HEK293 (cell line): Measurements from ENCODE around the gene TDRKH.

Source experiments
- BCL11A ChIP-seq: fragments of 450-650 bp; formaldehyde crosslinking; IDR thresholded peaks from 2 replicates; pipeline ENCODE4 v1.5.1; 2016; ENCODE audit warnings: low read depth, missing biosample characterization, missing genetic modification characterization
- ELK4 ChIP-seq: IDR thresholded peaks from 2 replicates; pipeline ENCODE4 v1.6.1; 2011; ENCODE audit warnings: mild to moderate bottlenecking, low read depth, low read length, borderline replicate concordance
- GFI1B ChIP-seq: fragments of 450-650 bp; formaldehyde crosslinking; IDR thresholded peaks from 2 replicates; pipeline ENCODE4 v1.5.1; 2016; ENCODE audit warnings: missing biosample characterization, missing genetic modification characterization
- GLIS1 ChIP-seq: fragments of 450-650 bp; formaldehyde crosslinking; IDR thresholded peaks from 2 replicates; pipeline ENCODE4 v1.5.1; 2016; ENCODE audit warnings: missing biosample characterization, missing genetic modification characterization
- HOXA7 ChIP-seq: sonication (generic); formaldehyde crosslinking; IDR thresholded peaks from 2 replicates; pipeline ENCODE4 v1.8.1; 2022; ENCODE audit warnings: missing genetic modification reagents, borderline replicate concordance
- KLF10 ChIP-seq: fragments of 450-650 bp; IDR thresholded peaks from 2 replicates; pipeline ENCODE4 v1.5.1; 2018; ENCODE audit warnings: missing biosample characterization, mild to moderate bottlenecking, missing genetic modification characterization
- PRDM10 ChIP-seq: fragments of 450-650 bp; formaldehyde crosslinking; IDR thresholded peaks from 2 replicates; pipeline ENCODE4 v1.5.1; 2016; ENCODE audit warnings: missing biosample characterization, missing genetic modification characterization
- RBAK ChIP-seq: fragments of 450-650 bp; formaldehyde crosslinking; IDR thresholded peaks from 2 replicates; pipeline ENCODE4 v1.5.1; 2016; ENCODE audit warnings: missing biosample characterization, missing genetic modification characterization
- ZBTB17 ChIP-seq: fragments of 450-650 bp; formaldehyde crosslinking; IDR thresholded peaks from 2 replicates; pipeline ENCODE4 v1.5.1; 2016; ENCODE audit warnings: missing biosample characterization, missing genetic modification characterization
- ZEB2 ChIP-seq: fragments of 450-650 bp; formaldehyde crosslinking; IDR thresholded peaks from 2 replicates; pipeline ENCODE4 v1.5.1; 2016; ENCODE audit warnings: missing biosample characterization, missing genetic modification characterization
- ZFP3 ChIP-seq: fragments of 450-650 bp; formaldehyde crosslinking; IDR thresholded peaks from 2 replicates; pipeline ENCODE4 v1.5.1; 2016; ENCODE audit warnings: low read depth, missing biosample characterization, missing genetic modification characterization
- ZIC2 ChIP-seq: fragments of 450-650 bp; formaldehyde crosslinking; IDR thresholded peaks from 2 replicates; pipeline ENCODE4 v1.5.1; 2016; ENCODE audit warnings: missing biosample characterization, missing genetic modification characterization
- ZNF133 ChIP-seq: fragments of 450-650 bp; formaldehyde crosslinking; IDR thresholded peaks from 2 replicates; pipeline ENCODE4 v1.5.1; 2016; ENCODE audit warnings: missing biosample characterization, missing genetic modification characterization
- ZNF138 ChIP-seq: fragments of 450-650 bp; formaldehyde crosslinking; IDR thresholded peaks from 2 replicates; pipeline ENCODE4 v1.5.1; 2016; ENCODE audit warnings: missing biosample characterization, missing genetic modification characterization, borderline replicate concordance
- ZNF155 ChIP-seq: fragments of 450-650 bp; formaldehyde crosslinking; IDR thresholded peaks from 2 replicates; pipeline ENCODE4 v1.5.1; 2016; ENCODE audit warnings: missing biosample characterization, missing genetic modification characterization
- ZNF16 ChIP-seq: fragments of 450-650 bp; formaldehyde crosslinking; IDR thresholded peaks from 2 replicates; pipeline ENCODE4 v1.5.1; 2016; ENCODE audit warnings: low read depth, missing biosample characterization, missing genetic modification characterization
- ZNF175 ChIP-seq: fragments of 450-650 bp; formaldehyde crosslinking; IDR thresholded peaks from 2 replicates; pipeline ENCODE4 v1.5.1; 2016; ENCODE audit warnings: missing biosample characterization, missing genetic modification characterization
- ZNF202 ChIP-seq: fragments of 450-650 bp; formaldehyde crosslinking; IDR thresholded peaks from 2 replicates; pipeline ENCODE4 v1.5.1; 2016; ENCODE audit warnings: missing biosample characterization, missing genetic modification characterization, borderline replicate concordance
- ZNF341 ChIP-seq: fragments of 450-650 bp; formaldehyde crosslinking; IDR thresholded peaks from 2 replicates; pipeline ENCODE4; 2016; ENCODE audit warnings: low read depth, missing biosample characterization, missing genetic modification characterization
- ZNF350 ChIP-seq: fragments of 450-650 bp; formaldehyde crosslinking; IDR thresholded peaks from 2 replicates; pipeline ENCODE4 v1.5.0; 2017; ENCODE audit warnings: missing biosample characterization, mild to moderate bottlenecking, missing genetic modification characterization
- ZNF37A ChIP-seq: fragments of 450-650 bp; IDR thresholded peaks from 2 replicates; pipeline ENCODE4 v1.5.1; 2018; ENCODE audit warnings: missing biosample characterization, missing genetic modification characterization
- ZNF433 ChIP-seq: fragments of 450-650 bp; formaldehyde crosslinking; IDR thresholded peaks from 2 replicates; pipeline ENCODE4 v1.5.1; 2016; ENCODE audit warnings: missing biosample characterization, missing genetic modification characterization, low read depth
- ZNF560 ChIP-seq: fragments of 450-650 bp; formaldehyde crosslinking; IDR thresholded peaks from 2 replicates; pipeline ENCODE4 v1.5.1; 2017; ENCODE audit warnings: missing biosample characterization, missing genetic modification characterization, borderline replicate concordance
- ZNF596 ChIP-seq: fragments of 450-650 bp; IDR thresholded peaks from 2 replicates; pipeline ENCODE4 v1.5.0; 2018; ENCODE audit warnings: missing biosample characterization, mild to moderate bottlenecking, missing genetic modification characterization, moderate library complexity
- ZNF600 ChIP-seq: fragments of 450-650 bp; formaldehyde crosslinking; IDR thresholded peaks from 2 replicates; pipeline ENCODE4 v1.5.1; 2016; ENCODE audit warnings: missing biosample characterization, missing genetic modification characterization
- ZNF626 ChIP-seq: fragments of 450-650 bp; sonication (Bioruptor Pico); formaldehyde crosslinking; IDR thresholded peaks from 2 replicates; pipeline ENCODE4 v1.5.1; 2018; ENCODE audit warnings: missing biosample characterization, missing genetic modification characterization, inconsistent platforms
- ZNF654 ChIP-seq: fragments of 450-650 bp; formaldehyde crosslinking; IDR thresholded peaks from 2 replicates; pipeline ENCODE4 v1.5.1; 2016; ENCODE audit warnings: low read depth, missing biosample characterization, missing genetic modification characterization
- ZNF747 ChIP-seq: fragments of 450-650 bp; formaldehyde crosslinking; IDR thresholded peaks from 2 replicates; pipeline ENCODE4 v1.5.1; 2016; ENCODE audit warnings: missing biosample characterization, missing genetic modification characterization
- ZNF768 ChIP-seq: fragments of 450-650 bp; formaldehyde crosslinking; IDR thresholded peaks from 2 replicates; pipeline ENCODE4 v1.5.1; 2018; ENCODE audit warnings: missing biosample characterization, mild to moderate bottlenecking, missing genetic modification characterization
- ZNF791 ChIP-seq: fragments of 450-650 bp; formaldehyde crosslinking; IDR thresholded peaks from 2 replicates; pipeline ENCODE4 v1.5.1; 2016; ENCODE audit warnings: missing biosample characterization, missing genetic modification characterization
- ZNF792 ChIP-seq: fragments of 450-650 bp; formaldehyde crosslinking; IDR thresholded peaks from 2 replicates; pipeline ENCODE4 v1.5.1; 2016; ENCODE audit warnings: missing biosample characterization, missing genetic modification characterization
- TF ChIP-seq, protein P1 (sequence below): sonication (generic); formaldehyde crosslinking; IDR thresholded peaks from 2 replicates; pipeline ENCODE4 v1.8.1; 2022; ENCODE audit warnings: mild to moderate bottlenecking, moderate library complexity, missing genetic modification reagents
- TF ChIP-seq, protein P2 (sequence below): fragments of 450-650 bp; formaldehyde crosslinking; IDR thresholded peaks from 2 replicates; pipeline ENCODE4 v1.5.1; 2016; ENCODE audit warnings: missing biosample characterization, missing genetic modification characterization

TDRKH gene

DNA sequence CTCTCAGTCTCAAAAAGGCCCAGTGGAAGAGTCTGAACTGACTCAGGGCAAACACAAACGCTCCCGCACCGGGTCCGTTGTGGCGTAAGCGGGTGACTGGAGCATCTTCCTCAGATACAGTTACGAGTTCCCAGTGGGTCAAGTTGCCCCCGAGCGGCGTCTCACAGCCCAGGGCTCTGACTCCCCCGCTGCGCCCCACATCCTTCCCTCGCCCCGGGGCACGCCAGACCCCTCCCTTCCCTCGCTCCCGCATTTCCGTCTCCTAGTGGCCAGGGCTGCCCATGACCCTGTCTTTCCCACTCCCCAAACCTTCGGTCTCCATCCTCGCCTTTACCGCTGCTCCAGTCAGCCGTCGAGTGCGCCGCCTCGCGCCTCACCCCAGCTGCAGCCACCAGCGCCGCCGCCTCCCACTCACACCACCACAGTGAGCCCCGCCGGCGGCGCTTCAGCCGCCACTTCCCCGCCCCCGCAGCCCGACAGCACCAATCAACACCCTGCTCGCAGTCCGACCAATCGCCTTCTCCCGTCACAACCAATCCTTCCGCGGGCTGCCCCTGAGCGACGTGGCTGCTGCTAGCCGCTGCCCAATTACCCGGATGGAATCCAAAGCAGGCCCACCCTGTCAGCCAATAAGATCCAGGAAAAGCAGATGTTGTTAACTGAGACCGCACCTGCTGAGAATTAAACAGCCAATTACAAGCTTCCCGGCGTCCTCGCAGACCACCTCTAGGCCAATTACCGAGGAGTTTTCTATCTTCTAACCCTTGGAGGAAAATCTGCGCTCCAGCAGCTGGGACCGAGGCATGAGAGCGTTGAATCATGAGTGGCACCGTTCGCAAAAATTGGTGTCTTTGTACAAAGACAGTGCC is at the start of gene TDRKH (continued):
- TF ChIP-seq ZNF747 (tag by site-specific recombination) (no peak), ZNF350 (tag by site-specific recombination) (no peak), HOXA7 (no peak), ZNF560 (tag by site-specific recombination) (no peak), ZNF341 (tag by site-specific recombination) (peak; percentile 48), ZNF155 (tag by site-specific recombination) (no peak), ZNF626 (tag by site-specific recombination) (no peak), GLIS1 (tag by site-specific recombination) (peak; percentile 92), ZNF433 (no peak), ZNF202 (tag by site-specific recombination) (no peak), ZNF16 (no peak), ZNF600 (tag by site-specific recombination) (peak; percentile 94), ZNF37A (tag by site-specific recombination) (no peak), BCL11A (tag by site-specific recombination) (0 out of 2 replicates have a peak, but pooled peaks have one; percentile 32), ZNF791 (tag by site-specific recombination) (no peak), GFI1B (tag by site-specific recombination) (no peak), ZNF792 (tag by site-specific recombination) (peak; percentile 85), ZNF175 (no peak), ZFP3 (tag by site-specific recombination) (no peak), KLF10 (tag by site-specific recombination) (0 out of 2 replicates have a peak, but pooled peaks have one; percentile 62), RBAK (no peak), ZNF596 (tag by site-specific recombination) (no peak), ZEB2 (tag by site-specific recombination) (peak; percentile 8; the same call in 1 of the 2 replicates), ZNF138 (tag by site-specific recombination) (no peak), ELK4 (no peak), ZNF133 (tag by site-specific recombination) (no peak), ZNF768 (tag by site-specific recombination) (no peak; the same call in 1 of the 2 replicates), PRDM10 (tag by site-specific recombination) (peak; percentile 86), ZNF654 (tag by site-specific recombination) (no peak), ZBTB17 (tag by site-specific recombination) (peak; percentile 96), ZIC2 (tag by site-specific recombination) (peak; percentile 97)
- TF ChIP-seq, protein P1, sequence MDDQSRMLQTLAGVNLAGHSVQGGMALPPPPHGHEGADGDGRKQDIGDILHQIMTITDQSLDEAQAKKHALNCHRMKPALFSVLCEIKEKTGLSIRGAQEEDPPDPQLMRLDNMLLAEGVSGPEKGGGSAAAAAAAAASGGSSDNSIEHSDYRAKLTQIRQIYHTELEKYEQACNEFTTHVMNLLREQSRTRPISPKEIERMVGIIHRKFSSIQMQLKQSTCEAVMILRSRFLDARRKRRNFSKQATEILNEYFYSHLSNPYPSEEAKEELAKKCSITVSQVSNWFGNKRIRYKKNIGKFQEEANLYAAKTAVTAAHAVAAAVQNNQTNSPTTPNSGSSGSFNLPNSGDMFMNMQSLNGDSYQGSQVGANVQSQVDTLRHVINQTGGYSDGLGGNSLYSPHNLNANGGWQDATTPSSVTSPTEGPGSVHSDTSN (CRISPR knock-in tag) = peak; percentile 96; the same call in 1 of the 2 replicates
- TF ChIP-seq, protein P2, sequence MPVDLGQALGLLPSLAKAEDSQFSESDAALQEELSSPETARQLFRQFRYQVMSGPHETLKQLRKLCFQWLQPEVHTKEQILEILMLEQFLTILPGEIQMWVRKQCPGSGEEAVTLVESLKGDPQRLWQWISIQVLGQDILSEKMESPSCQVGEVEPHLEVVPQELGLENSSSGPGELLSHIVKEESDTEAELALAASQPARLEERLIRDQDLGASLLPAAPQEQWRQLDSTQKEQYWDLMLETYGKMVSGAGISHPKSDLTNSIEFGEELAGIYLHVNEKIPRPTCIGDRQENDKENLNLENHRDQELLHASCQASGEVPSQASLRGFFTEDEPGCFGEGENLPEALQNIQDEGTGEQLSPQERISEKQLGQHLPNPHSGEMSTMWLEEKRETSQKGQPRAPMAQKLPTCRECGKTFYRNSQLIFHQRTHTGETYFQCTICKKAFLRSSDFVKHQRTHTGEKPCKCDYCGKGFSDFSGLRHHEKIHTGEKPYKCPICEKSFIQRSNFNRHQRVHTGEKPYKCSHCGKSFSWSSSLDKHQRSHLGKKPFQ (tag by site-specific recombination) = peak; percentile 98
